ENCODE measurements around the gene SPDEF.

SPDEF gene

GRCh38 chr6:34514112-34514511, 42.0 kb downstream of the SPDEF start:
- TF ChIP-seq CTCF (conservative IDR thresholded peaks at IDR 0.05; ENCODE audit: low read depth, low read length): no peak
- no peak for DNase-seq (ENCODE audit: low read depth)
- H3K4me3 ChIP-seq (ENCODE audit: low read length): no peak overlapping the region

GRCh38 chr6:34513646-34514045, 42.5 kb downstream of the SPDEF start:
- no peak overlapping the region for H3K4me3 ChIP-seq (ENCODE audit: low read length)
- DNase-seq (ENCODE audit: low read depth): no peak
- no peak for TF ChIP-seq CTCF (conservative IDR thresholded peaks at IDR 0.05; ENCODE audit: low read depth, low read length)

- no peak overlapping the region for H3K4me3 ChIP-seq (ENCODE audit: low read length)
- no peak for TF ChIP-seq CTCF (conservative IDR thresholded peaks at IDR 0.05; ENCODE audit: low read depth, low read length)
- no peak for DNase-seq (ENCODE audit: low read depth)
These were observed 43.4 kb downstream of the SPDEF start for GRCh38 chr6:34512738-34513115.

GRCh38 chr6:34511915-34512737, 44.0 kb downstream of the SPDEF start:
- no peak overlapping the region for H3K4me3 ChIP-seq (ENCODE audit: low read length)
- TF ChIP-seq CTCF (conservative IDR thresholded peaks at IDR 0.05; ENCODE audit: low read depth, low read length): no peak
- DNase-seq (ENCODE audit: low read depth): no peak

- no peak for DNase-seq (ENCODE audit: low read depth)
- H3K4me3 ChIP-seq (ENCODE audit: low read length): no peak overlapping the region
- no peak for TF ChIP-seq CTCF (conservative IDR thresholded peaks at IDR 0.05; ENCODE audit: low read depth, low read length)
These were observed 44.8 kb downstream of the SPDEF start for GRCh38 chr6:34511214-34511914.

GRCh38 chr6:34510299-34510698, 45.8 kb downstream of the SPDEF start:
- TF ChIP-seq CTCF (conservative IDR thresholded peaks at IDR 0.05; ENCODE audit: low read depth, low read length): no peak
- H3K4me3 ChIP-seq (ENCODE audit: low read length): no peak overlapping the region
- DNase-seq (ENCODE audit: low read depth): no peak

- no peak overlapping the region for H3K4me3 ChIP-seq (ENCODE audit: low read length)
- DNase-seq (ENCODE audit: low read depth): no peak
- no peak for TF ChIP-seq CTCF (conservative IDR thresholded peaks at IDR 0.05; ENCODE audit: low read depth, low read length)
These were observed 46.3 kb downstream of the SPDEF start for GRCh38 chr6:34509782-34510181.

Data from retinal pigment epithelial cell (primary cell).